Embryonic facial prominence (tissue), 1 donor: Measurements from ENCODE around the gene ATAD3B.
"Not testable (repeated sequence)": the region's sequence is repeated elsewhere in the genome, so short reads cannot be mapped to it uniquely, and the experiment has no call there.

ENCODE experiments used
- DNase-seq: peaks from one replicate; pipeline ENCODE4 v3.0.0-alpha.2; 2016; ENCODE audit errors: extremely low spot score

The ATAD3B gene

DNA sequence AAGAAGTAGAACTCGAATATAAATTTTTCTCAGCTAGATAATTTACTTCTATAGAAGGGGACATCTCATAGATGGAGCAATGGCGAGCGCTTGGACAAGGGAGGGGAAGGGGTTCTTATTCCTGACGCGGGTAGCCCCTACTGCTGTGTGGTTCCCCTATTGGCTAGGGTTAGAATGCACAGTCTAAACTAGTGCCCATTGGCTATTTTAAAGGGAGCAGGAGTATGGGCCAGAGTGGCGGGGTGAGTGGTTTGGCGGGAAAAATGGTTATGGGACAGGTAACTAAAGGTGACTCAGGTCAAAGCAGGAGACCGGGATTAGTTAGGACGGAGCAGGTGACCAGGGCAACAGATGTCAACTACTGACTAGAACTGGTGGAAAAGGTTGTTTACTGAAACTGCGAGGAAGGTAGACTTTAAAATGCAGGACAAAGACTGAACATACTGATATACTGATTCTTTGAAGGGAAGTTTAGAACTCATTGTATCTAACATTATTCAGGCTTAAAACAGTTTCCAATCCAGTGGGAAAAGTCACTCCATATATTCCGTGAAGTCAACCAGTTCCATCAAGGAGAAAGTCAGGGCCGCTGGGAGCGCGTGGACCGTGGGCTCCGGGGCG is 39.5 kb downstream of the ATAD3B start:
- DNase-seq, result peak; percentile 8

GRCh38 chr1:1511533-1512285 is 40.1 kb downstream of the ATAD3B start, which contains the start of gene ATAD3A:
TSS of gene ATAD3A (plus strand) at chr1:1512162. CDS start at chr1:1512269, 107 bp downstream.
- peak; percentile 90 for DNase-seq

DNA sequence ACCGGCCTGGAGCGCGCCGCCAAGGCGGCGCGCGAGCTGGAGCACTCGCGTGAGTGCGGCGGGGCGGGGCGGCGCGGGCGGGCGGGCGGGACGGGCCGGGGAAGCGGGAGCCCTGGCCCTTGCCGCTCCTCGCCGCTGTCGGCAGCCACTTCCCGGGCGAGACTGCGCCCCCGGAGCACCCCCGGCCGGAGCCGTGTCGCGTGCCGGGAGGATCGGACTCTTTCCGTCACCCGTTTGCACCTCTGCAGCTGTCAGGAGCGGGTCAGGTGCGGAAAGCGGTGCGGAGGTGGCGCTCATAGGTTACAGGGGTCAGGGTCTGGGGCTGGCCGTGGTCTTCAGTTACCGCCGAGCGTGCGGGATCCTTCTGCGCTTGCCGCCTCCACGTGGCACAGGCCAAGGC is 40.9 kb downstream of the ATAD3B start:
- not testable (repeated sequence) for DNase-seq

DNA sequence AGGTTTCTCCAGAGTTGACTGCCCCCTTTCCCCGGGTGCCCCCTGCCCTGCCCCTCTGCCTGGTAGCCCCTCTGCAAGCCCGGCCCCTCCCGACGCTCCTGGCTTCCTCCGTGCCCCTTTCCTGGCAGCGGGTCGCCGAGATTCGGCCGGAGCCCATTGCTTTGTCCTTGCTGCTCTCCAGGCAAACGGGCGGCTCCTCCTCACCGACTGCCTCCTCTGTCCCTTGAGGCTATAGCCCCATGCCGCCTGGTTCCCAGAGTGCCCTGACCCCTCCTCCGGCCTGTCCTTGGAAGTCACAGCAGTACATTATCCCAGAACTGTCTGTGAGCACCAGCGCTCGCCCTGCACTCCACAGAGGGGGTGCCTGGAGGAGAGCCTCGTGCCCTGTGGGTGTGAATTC is 42.1 kb downstream of the ATAD3B start:
- not testable (repeated sequence) for DNase-seq

DNA sequence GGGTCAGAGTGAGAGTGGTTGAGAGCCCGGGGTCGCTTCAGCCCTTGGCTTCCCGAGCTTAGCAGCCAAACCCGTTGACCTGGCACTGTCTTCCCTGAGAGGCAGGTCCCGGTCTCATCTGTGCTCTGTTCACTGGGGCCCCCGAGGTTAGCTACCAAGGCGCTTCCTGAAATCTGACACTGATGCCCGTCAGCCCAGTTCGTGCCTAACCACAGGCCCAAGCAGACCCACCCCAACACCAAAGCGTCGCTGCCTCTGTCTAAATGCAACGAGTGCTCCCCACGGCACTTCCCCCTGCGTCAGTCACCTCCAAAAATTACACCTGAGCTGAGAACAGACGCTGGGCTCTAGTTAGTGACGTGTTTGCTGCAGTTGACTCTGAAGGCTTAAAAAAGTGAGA is 42.8 kb downstream of the ATAD3B start:
- not testable (repeated sequence) for DNase-seq

DNA sequence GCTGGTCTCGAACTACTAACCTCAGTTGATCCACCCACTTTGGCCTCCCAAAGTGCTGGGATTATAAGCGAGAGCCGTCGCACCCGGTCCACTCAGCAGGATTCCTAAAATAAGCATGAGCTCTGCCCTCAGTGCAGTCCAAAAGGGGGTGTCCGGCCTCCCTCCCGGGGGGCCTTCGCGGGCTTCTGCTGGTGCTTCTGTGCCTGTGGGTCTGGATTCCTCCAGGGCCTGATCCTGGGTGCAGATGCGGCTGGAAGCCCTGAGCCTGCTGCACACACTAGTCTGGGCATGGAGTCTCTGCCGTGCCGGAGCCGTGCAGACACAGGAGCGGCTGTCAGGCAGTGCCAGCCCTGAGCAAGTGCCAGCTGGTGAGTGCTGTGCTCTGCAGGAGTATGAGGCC is 45.4 kb downstream of the ATAD3B start:
- DNase-seq, result not testable (repeated sequence)

DNA sequence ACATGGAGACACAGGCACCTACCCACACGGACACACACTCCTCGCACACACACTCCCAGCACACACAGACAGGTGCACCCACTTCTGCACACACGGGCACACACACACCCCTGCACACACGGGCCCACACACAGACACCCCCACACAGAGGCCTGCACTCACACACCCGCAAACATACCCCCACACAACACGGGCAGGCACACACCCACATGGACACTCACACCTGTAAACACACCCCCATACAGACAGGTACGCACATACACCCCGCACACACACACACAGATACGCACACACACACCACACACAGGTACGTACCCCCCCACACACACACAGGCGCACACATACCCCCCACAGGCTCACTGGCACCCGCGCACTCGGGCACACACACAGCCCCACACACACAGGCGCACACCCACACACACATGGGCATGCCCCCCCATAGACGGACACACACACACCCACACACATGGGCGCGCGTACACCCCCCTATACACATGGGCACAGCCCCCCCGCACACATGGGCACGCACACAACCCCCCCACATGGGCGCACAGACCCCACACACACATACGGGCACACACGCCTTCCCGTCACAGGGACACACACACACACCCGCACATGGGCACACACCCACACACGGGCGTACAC is 46.5 kb downstream of the ATAD3B start:
- no peak for DNase-seq

DNA sequence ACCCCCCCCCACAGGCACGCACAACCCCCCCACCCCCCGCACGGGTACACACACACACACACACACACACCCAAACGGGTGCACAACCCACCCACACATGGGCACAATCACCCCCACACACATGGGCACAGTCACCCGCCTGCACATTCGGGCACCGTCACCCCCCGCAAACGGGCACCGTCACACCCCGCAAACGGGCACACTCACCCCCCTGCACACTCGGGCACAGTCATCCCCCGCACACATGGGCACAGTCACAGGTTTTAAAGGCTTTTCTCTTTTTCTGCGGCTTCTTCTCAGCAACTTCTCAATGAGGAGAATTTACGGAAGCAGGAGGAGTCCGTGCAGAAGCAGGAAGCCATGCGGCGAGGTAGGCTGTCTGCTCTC is 47.0 kb downstream of the ATAD3B start:
- not testable (repeated sequence) for DNase-seq

DNA sequence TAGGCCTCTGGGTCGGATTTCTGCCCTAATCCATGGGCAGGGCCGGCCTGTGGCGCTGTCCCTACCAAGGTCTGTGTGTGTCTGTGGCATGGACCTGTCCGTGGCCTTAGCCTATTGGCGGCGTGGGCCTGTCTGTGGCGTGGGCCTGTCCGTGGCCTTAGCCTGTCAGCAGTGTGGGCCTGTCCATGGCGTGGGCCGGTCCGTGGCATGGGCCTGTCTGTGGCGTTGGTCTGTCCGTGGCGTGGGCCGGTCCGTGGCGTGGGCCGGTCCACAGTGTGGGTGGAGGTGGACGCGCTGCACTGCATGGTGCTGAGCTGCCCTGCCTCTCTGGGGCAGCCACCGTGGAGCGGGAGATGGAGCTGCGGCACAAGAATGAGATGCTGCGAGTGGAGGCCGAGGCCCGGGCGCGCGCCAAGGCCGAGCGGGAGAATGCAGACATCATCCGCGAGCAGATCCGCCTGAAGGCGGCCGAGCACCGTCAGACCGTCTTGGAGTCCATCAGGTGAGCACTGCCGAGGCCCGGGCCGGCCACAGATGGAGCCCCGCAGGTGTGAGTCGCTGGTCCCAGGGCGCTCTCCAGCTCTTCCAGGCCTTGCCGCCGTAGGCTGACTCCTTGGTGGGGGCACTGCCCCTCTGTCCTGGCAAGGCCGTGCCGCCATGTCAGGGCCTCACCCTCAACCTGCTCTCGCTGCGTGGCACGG is 48.4 kb downstream of the ATAD3B start:
- DNase-seq, result not testable (repeated sequence)

DNA sequence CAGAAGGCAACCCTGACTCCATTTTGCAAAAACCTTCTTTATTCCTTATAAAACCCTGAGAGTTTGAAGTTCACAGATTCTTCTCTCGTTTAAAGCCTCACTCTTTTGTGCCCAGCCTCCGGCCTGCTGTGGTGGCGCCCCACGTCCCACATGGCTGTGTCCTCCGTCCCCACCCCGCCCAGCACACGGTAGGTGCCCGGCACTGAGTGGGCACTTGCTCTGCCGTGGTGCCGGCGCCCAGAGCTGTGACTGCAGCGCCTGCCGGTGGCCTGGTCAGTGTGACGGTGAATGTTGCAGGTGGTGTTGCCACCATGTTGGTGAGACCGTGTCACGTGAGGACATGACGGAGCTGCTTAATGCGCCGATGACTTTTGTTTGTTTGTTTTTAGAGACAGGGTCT is 49.8 kb downstream of the ATAD3B start:
- no peak for DNase-seq

GRCh38 chr1:1522536-1522935 is 51.0 kb downstream of the ATAD3B start:
- DNase-seq, result not testable (repeated sequence)

DNA sequence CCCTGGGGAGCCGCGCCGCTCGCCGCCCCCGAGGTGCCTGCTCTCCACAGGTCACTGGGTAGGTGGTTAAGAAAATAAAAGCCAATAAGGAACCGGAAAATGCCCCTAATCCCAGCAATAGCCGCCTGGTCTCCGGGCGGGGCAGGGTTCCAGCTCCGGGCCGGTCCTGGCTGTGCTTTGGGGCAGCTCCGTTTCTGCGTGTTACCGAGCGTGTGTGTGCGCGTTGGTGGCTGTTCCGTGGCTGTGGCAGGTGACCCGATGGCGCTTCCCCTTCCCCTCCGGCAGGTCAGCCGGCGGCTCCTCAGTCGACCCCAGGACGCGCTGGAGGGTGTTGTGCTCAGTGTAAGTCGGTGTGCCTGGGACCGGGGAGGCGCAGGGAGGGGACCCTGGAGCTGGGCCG is 51.7 kb downstream of the ATAD3B start:
- not testable (repeated sequence) for DNase-seq

GRCh38 chr1:1523651-1524050 is 52.1 kb downstream of the ATAD3B start:
- not testable (repeated sequence) for DNase-seq

GRCh38 chr1:1524750-1525383 is 53.3 kb downstream of the ATAD3B start:
- not testable (repeated sequence) for DNase-seq

GRCh38 chr1:1526476-1526875 is 54.9 kb downstream of the ATAD3B start:
- not testable (repeated sequence) for DNase-seq

DNA sequence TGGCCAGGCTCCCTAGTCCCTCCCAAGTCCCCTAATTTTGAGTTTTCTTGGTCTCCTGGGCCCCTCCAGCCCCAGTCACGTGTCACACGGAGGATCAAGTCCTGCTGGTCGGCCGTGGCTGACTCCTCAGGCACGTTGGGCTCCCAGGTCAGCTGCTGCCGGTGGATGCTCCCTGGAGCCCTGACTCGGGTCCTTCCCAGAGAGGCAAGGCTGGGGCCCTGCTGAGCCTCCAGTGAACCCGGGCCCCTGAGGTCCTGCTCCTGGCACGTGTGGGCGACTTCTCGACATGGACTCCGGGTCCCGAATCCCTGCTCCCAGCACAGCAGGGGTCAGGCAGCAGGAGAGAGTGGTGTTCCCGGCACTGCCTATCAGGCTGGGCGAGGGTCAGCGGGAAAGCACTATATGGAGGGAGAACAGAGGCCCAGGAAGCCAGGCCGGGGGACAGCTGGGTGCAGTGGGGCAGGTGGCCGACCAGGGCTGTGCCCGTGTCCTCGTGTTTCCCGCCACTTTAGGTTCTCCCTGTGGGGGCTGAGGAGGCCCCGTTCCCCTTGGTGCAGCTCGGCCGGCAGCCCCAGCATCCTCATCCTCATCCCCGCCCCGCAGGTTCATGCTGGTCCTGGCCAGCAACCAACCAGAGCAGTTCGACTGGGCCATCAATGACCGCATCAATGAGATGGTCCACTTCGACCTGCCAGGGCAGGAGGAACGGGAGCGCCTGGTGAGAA is 55.7 kb downstream of the ATAD3B start:
- no peak for DNase-seq

DNA sequence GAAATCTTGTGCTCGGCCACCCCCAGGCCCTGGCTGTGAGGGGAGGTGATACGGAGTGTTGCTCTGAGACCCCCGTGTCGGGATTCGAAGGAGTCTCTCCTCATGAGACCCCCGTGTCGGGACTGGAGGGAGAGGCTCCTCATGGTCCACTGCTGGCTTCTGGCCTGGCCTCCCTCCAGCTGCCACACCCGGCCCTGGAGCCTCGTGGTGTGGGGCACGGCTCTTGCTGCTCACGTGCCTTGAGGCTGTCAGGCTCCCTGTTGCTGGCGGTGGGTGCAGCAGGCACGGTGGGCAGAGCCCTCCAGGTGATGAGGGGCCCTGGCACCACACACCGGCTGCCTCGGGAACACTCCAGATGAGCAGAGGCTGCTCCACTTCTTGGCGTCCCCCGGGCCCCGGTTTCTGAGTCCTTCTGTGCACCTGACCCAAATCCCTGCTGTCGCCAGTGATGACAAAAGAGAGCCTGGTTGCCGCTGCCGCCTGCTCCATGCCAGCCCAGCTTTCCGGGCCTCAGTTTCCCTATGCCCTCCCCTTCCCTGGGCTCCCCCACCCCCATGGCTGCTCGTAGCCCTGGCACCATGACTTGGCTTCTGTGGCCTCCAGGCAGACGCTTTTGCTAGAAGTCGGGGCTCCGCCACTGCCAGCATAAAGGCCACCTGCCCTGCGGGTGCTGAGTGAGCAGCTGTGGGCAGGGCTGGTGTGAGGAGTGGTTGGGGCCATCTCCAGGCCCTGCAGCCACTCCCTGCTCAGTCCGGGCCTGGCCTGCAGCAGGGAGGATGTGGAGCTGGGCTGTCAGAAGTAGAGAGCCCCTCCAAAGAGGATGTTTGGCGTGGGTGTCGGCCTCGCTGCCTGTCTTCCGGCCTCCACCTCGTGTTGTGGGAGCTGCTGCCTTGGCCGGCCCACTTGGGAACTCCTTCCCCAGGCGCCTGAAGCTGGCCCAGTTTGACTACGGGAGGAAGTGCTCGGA is 57.0 kb downstream of the ATAD3B start:
- no peak for DNase-seq

DNA sequence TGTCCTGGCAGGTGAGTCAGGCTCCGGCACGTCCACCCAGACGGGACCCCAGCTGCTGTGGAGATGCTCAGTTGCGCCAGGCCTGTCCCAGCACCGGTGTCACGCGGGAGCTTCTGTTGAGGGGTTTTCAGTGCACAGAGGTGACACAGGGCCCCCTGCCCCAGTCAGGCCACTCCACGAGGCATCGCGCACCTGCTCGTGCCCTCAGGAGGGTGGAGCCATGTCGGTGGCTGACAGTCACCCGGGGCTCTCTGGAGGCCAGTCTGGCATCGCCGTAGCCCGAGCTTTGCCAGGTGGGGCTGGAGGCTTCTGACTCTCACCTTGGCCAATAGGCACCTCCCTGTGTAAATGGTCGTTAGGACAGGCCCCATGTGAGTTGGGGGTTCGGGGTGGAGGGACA is 57.8 kb downstream of the ATAD3B start:
- no peak for DNase-seq

DNA sequence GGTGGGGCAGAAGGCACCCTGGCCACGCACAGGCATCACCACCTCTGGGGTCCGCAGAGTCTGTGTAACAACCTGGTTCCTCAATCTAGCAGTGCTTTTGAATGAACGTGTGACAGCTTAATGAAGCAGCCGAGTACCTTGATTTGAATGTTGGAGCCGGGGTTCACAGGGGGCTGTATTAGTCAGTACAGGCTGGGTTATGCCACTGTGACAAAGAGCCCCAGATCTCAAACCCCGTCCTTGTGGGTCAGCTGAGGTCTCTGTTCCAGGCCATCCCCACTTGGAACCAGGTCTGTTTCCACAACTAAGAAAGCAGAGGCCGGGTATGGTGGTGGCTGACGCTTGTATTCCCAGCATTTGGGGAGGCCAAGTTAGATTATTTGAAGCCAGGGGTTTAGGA is 58.4 kb downstream of the ATAD3B start:
- no peak for DNase-seq

DNA sequence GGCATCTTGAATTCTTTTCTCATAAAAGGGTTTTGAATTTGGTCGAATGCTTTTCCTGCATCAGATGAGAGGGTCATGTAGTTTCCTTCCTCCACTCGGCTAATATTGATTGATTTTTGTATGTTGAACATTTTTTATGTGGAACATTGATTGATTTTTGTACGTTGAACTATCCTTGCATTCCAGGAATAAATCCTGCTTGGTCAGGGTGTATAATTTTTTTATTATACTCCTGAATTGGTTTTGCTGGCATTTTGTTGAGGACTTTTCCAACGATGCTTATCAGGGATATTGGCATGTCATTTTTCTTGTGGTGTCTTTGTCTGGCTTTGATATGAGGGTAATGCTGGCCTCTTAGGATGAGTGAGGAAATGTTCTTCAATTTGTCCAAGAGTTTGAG is 60.4 kb downstream of the ATAD3B start:
- DNase-seq, result no peak
